Measurements from ENCODE around the gene C15orf39. TPM values are rescaled to one million over a fixed set of nuclear protein-coding genes. Genes with fewer than 3 reads are reported as not detected.
"Not testable (repeated sequence)": the region's sequence is repeated elsewhere in the genome, so short reads cannot be mapped to it uniquely, and the experiment has no call there.

C15orf39 gene
- total and polyA plus RNA-seq, 2 of the 13 experiments (the other 11 are each of a cell fraction or from before 2014, with no cell fraction given), result 6.2 to 13.5 TPM

- TF ChIP-seq, protein P1, sequence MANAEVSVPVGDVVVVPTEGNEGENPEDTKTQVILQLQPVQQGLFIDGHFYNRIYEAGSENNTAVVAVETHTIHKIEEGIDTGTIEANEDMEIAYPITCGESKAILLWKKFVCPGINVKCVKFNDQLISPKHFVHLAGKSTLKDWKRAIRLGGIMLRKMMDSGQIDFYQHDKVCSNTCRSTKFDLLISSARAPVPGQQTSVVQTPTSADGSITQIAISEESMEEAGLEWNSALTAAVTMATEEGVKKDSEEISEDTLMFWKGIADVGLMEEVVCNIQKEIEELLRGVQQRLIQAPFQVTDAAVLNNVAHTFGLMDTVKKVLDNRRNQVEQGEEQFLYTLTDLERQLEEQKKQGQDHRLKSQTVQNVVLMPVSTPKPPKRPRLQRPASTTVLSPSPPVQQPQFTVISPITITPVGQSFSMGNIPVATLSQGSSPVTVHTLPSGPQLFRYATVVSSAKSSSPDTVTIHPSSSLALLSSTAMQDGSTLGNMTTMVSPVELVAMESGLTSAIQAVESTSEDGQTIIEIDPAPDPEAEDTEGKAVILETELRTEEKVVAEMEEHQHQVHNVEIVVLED (CRISPR knock-in tag; IDR thresholded peaks at IDR 0.05; ENCODE audit: borderline replicate concordance), result no peak
- no peak for TF ChIP-seq HOXA5 (CRISPR knock-in tag; IDR thresholded peaks at IDR 0.05)
- TF ChIP-seq CBX2 (IDR thresholded peaks at IDR 0.05; ENCODE audit: low read depth, low read length), result no peak
- no peak for TF ChIP-seq CBX2 (CRISPR knock-in tag; IDR thresholded peaks at IDR 0.05; ENCODE audit: low read depth)
- no peak for TF ChIP-seq SMC3 (IDR thresholded peaks at IDR 0.05; ENCODE audit: low read length)
- no peak for TF ChIP-seq MXD3 (CRISPR knock-in tag; IDR thresholded peaks at IDR 0.05)
These were observed 15.3 kb downstream of the C15orf39 start (continued) for GRCh38 chr15:75217012-75217411.

DNA sequence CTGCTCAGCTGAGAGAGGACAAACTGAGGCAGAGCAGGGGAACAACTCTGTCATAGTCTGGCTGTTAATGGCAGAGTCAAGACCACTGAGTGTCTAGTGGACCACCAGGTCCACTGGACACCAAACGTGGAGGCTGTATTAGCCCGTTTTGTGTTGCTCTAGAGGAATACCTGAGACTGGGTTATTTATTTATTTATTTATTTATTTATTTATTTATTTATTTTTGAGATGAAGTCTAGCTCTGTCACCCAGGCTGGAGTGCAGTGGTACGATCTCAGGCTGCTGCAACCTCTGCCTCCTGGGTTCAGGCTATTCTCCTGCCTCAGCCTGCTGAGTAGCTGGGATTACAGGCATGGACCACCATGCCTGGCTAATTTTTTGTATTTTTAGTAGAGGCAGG, 15.9 kb downstream of the C15orf39 start:
- ATAC-seq; H3K27me3 ChIP-seq (ENCODE audit: control insufficient read depth in 1 of 2, insufficient read depth in 2 of 2, low read length in 2 of 2); H3K9ac ChIP-seq (ENCODE audit: insufficient read depth, low read depth, low read length); DNase-seq (ENCODE audit: low spot score); H3K36me3 ChIP-seq (replicated peaks in 1 of 2; ENCODE audit: control insufficient read depth in 1 of 2, insufficient read depth in 2 of 2, low read length in 2 of 2); H2AFZ ChIP-seq (ENCODE audit: low read length); intact Hi-C loops (cut with micrococcal nuclease; ENCODE audit: unreplicated experiment); H3K9me3 ChIP-seq (ENCODE audit: low read length); H3K4me3 ChIP-seq (replicated peaks in 1 of 3; ENCODE audit: insufficient read depth in 1 of 3, low read depth in 2 of 3, low read length in 3 of 3); CTCF ChIA-PET (ENCODE audit: low intra/inter-chr PET ratio, low total read pairs); in situ Hi-C loops (cut with HindIII; ENCODE audit: extremely low pct_ligation_motif_present, low pct_unique_long_range_greater_than_20kb); FAIRE-seq; BruUV-seq (replicated peaks); H3K79me2 ChIP-seq (ENCODE audit: insufficient read depth, low read length); H3K27ac ChIP-seq (ENCODE audit: extremely low read length, insufficient read depth, low read length); H3K4me2 ChIP-seq (ENCODE audit: low read depth, low read length): not testable (repeated sequence)
- WGBS (ENCODE audit: low lambda C conversion rate), result 81% methylated on average over 3 of the region's 3 CpGs
- Histone ChIP-seq H4K20me1 (ENCODE audit: insufficient read depth, low read length) (peaks cover 15% of the 10 kb centered on the region), H3K4me1 (ENCODE audit: insufficient read depth, low read length) (peaks cover 23% of the 10 kb centered on the region)
- POLR2A ChIA-PET, result interaction anchor here (0.8 kb wide), 1 partner anchor 175 kb away, joined by 4 read pairs; no protein-coding TSS in a partner anchor

Measured in HepG2 (cell line).